ENCODE data around the gene SLC4A2. TPM values are rescaled to one million over a fixed set of nuclear protein-coding genes. Genes with fewer than 3 reads are reported as not detected.

SLC4A2 gene
- total RNA-seq, 2 donors from 2014 or later, result 265 to 284 TPM

- Histone ChIP-seq H3K4me1 (ENCODE audit: control insufficient read depth, insufficient read depth, low read length) (peaks cover 20% of the 10 kb centered on the region), H3K4me3 (ENCODE audit: low read length) (peak overlapping the region; percentile 93), H3K36me3 (ENCODE audit: control insufficient read depth, insufficient read depth, low read length) (no peaks in the 10 kb centered on the region), H3K9me3 (ENCODE audit: control insufficient read depth, low read length) (no peaks in the 10 kb centered on the region), H3K27ac (ENCODE audit: low read depth, low read length) (no peak overlapping the region), H3K9ac (ENCODE audit: extremely low read depth, low read length, poor library complexity, severe bottlenecking) (peak overlapping the region; percentile 59), H3K27me3 (ENCODE audit: control insufficient read depth, insufficient read depth, low read length, poor library complexity, severe bottlenecking) (peaks cover 6% of the 10 kb centered on the region)
- peak overlapping the region; percentile 76 for H3K4me3 Mint-ChIP-seq
- peaks cover 31% of the 10 kb centered on the region for H3K4me1 Mint-ChIP-seq
- no peak for DNase-seq
- H3K27ac Mint-ChIP-seq, result peak overlapping the region; percentile 64
- peaks cover 1% of the 10 kb centered on the region for H3K27me3 Mint-ChIP-seq (ENCODE audit: insufficient read depth)
- no peak for TF ChIP-seq CTCF (conservative IDR thresholded peaks at IDR 0.05)
- no peaks in the 10 kb centered on the region for H3K9me3 Mint-ChIP-seq
- 71 to 80% methylated on average over 25 to 42 of the region's 42 CpGs for WGBS, 2 experiments (ENCODE audit: insufficient coverage in 1 of 2, insufficient read length in 1 of 2)
- peaks cover 6% of the 10 kb centered on the region for H3K36me3 Mint-ChIP-seq (ENCODE audit: low read depth)
These were observed 23.0 kb downstream of the SLC4A2 start for GRCh38 chr7:151082141-151083070.

GRCh38 chr7:151083071-151083823 is 23.9 kb downstream of the SLC4A2 start, which contains the start of gene TMUB1:
TSS of gene TMUB1 (minus strand) at chr7:151083493. CDS start at chr7:151082563, 930 bp downstream.
- H3K36me3 Mint-ChIP-seq (ENCODE audit: low read depth), result peaks cover 6% of the 10 kb centered on the region
- no peaks in the 10 kb centered on the region for H3K9me3 ChIP-seq (ENCODE audit: control insufficient read depth, low read length)
- no peak within 1 kb of the TSS for H3K27ac ChIP-seq (ENCODE audit: low read depth, low read length)
- H3K27ac Mint-ChIP-seq, result peak within 1 kb of the TSS; percentile 64
- H3K4me1 Mint-ChIP-seq, result peaks cover 32% of the 10 kb centered on the region
- 1% methylated on average over 24 to 69 of the region's 69 CpGs for WGBS, 2 experiments (ENCODE audit: insufficient coverage in 1 of 2, insufficient read length in 1 of 2)
- H3K27me3 Mint-ChIP-seq (ENCODE audit: insufficient read depth), result peaks cover 1% of the 10 kb centered on the region
- H3K9me3 Mint-ChIP-seq, result no peaks in the 10 kb centered on the region
- no peak for TF ChIP-seq CTCF (conservative IDR thresholded peaks at IDR 0.05)
- peak; percentile 86 for DNase-seq
- H3K27me3 ChIP-seq (ENCODE audit: control insufficient read depth, insufficient read depth, low read length, poor library complexity, severe bottlenecking), result peaks cover 6% of the 10 kb centered on the region
- peak within 1 kb of the TSS; percentile 59 for H3K9ac ChIP-seq (ENCODE audit: extremely low read depth, low read length, poor library complexity, severe bottlenecking)
- H3K36me3 ChIP-seq (ENCODE audit: control insufficient read depth, insufficient read depth, low read length), result no peaks in the 10 kb centered on the region
- H3K4me3 Mint-ChIP-seq, result peak within 1 kb of the TSS; percentile 76
- H3K4me3 ChIP-seq (ENCODE audit: low read length), result peak within 1 kb of the TSS; percentile 87
- H3K4me1 ChIP-seq (ENCODE audit: control insufficient read depth, insufficient read depth, low read length), result peaks cover 21% of the 10 kb centered on the region

- Histone ChIP-seq H3K36me3 (ENCODE audit: control insufficient read depth, insufficient read depth, low read length) (no peaks in the 10 kb centered on the region), H3K27ac (ENCODE audit: low read depth, low read length) (no peak overlapping the region), H3K4me3 (ENCODE audit: low read length) (peak overlapping the region; percentile 87), H3K9me3 (ENCODE audit: control insufficient read depth, low read length) (no peaks in the 10 kb centered on the region), H3K4me1 (ENCODE audit: control insufficient read depth, insufficient read depth, low read length) (peaks cover 20% of the 10 kb centered on the region), H3K27me3 (ENCODE audit: control insufficient read depth, insufficient read depth, low read length, poor library complexity, severe bottlenecking) (peaks cover 6% of the 10 kb centered on the region), H3K9ac (ENCODE audit: extremely low read depth, low read length, poor library complexity, severe bottlenecking) (no peak overlapping the region)
- 0 to 11% methylated on average over 1 to 2 of the region's 3 CpGs for WGBS, 2 experiments (ENCODE audit: insufficient coverage in 1 of 2, insufficient read length in 1 of 2)
- TF ChIP-seq CTCF (conservative IDR thresholded peaks at IDR 0.05), result no peak
- H3K27me3 Mint-ChIP-seq (ENCODE audit: insufficient read depth), result peaks cover 1% of the 10 kb centered on the region
- DNase-seq, result no peak
- no peak overlapping the region for H3K27ac Mint-ChIP-seq
- H3K4me1 Mint-ChIP-seq, result peaks cover 31% of the 10 kb centered on the region
- H3K9me3 Mint-ChIP-seq, result no peaks in the 10 kb centered on the region
- H3K4me3 Mint-ChIP-seq, result peak overlapping the region; percentile 76
- H3K36me3 Mint-ChIP-seq (ENCODE audit: low read depth), result peaks cover 6% of the 10 kb centered on the region
These were observed 24.4 kb downstream of the SLC4A2 start for GRCh38 chr7:151083824-151084160.
